Skeletal muscle cell (primary cell): ENCODE measurements around the gene SHISA2.

Experiments
- DNase-seq: peaks from one replicate; pipeline ENCODE4 v3.0.0-alpha.2; 2010; ENCODE audit warnings: low read depth
- H3K4me3 ChIP-seq: 2 replicates; pipeline ENCODE4 v1.5.1; 2011; ENCODE audit warnings: low read depth, mild to moderate bottlenecking, control low read depth, low read length, moderate library complexity

SHISA2 gene

GRCh38 chr13:26020891-26021290, 30.9 kb downstream of the SHISA2 start:
- H3K4me3 ChIP-seq: no peak overlapping the region
- DNase-seq: no peak

DNA sequence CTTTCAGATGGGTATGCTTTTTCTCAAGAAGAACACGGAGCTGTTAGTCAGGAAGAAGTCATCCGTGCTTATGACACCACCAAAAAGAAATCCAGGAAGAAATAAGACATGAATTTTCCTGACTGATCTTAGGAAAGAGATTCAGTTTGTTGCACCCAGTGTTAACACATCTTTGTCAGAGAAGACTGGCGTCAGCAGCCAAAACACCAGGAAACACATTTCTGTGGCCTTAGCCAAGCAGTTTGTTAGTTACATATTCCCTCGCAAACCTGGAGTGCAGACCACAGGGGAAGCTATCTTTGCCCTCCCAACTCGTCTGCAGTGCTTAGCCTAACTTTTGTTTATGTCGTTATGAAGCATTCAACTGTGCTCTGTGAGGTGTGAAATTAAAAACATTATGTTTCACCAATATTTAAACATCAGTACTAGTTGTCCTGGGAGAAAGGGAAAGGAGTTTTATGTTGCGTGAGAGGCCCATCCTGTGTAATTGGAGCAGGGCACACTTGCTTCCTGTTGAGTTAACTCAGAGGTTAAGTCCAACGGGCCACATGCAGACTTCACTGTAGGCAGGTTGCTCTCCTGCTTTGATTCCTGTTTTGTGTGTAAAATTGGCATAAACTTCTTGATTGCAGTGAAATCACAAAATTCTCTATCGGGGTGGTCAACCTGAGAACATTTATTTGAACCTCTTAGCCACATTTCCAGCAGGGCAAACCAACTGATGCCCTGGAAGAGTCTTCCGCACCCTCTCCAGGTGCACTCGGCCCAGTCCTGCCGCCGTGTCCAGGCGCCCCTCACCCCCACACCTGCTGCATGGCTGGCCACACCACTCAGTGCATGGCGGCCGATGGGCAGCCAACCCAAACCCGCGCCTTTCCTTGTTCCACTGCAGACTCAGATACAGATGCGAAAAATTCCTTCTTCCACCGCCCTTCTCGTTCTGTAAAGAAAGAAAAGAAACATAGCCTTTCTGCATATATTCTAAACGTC, 31.6 kb downstream of the SHISA2 start:
- no peak overlapping the region for H3K4me3 ChIP-seq
- DNase-seq: peak; percentile 59

DNA sequence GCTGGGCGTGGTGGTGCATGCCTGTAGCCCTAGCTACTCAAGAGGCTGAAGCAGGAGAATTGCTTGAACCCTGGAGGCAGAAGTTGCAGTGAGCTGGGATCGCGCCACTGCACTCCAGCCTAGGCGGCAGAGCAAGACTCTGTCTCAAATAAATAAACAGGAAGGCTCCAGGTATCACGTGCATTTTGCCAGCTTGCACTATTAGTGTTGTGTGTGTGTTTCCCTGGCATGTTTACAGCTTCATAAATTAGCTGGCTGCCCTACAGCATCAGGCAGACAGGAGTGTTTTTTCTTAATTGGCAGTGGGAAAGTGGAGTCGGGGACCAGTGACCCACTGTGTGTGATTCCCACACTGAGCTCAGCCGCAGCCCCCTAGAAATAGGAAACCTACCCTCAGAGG, 32.6 kb downstream of the SHISA2 start:
- no peak for DNase-seq
- no peak overlapping the region for H3K4me3 ChIP-seq

DNA sequence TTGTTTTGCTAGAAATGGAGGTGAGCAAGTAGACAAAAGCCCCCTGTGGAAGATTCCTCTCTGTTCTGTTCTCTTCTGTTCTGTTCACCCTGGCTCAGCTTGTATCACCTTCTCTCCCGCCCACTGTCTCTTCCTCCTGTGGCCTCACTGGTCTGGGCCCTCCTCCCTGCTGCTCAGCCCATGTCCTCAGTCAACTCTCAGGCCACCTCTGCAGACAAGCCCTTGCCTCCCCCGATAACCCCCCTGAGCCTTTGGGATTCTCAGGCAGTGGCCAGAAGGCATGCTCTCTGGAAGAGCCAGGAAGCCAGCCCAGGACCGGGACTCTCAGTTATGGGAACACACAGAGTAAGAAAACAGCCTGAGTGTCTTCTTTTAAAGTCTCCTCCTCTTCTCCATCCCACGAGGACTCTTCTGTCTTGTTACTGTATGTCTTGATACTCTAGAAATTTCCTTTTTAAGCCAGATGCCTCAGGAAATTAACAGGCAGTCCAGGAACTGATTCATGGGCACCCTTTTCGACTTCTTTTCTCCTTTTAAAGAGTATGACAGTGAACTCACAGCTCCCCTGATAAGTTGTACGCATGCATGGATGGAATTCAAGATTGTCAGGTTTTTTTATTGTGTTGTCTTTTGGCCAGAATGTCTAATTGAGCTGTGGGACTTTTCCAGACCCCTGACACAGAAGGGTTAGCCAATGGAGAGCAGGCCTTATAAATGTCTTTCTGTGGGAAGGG, 33.7 kb downstream of the SHISA2 start:
- DNase-seq: no peak
- H3K4me3 ChIP-seq: no peak overlapping the region

GRCh38 chr13:26017196-26017921, 34.5 kb downstream of the SHISA2 start:
- H3K4me3 ChIP-seq: no peak overlapping the region
- peak; percentile 55 for DNase-seq

DNA sequence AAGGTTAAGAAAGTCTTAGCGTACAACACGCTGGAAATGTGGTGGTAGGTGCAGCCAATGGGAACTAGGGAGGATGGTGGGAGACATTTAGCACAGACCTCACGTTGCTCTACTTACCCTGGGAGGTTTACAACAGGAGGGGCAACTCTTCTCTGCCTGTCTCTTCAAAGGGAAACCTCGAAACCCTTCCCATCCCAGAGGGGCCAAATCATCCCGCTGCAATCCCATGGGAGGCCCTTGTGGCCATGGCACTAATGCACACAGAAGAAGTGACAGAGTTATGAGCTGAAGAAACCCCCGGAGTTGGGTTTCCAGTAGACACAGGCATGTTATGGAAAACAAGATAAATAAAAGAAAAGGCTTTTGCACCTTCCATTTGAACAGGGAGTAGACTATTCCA, 35.6 kb downstream of the SHISA2 start:
- no peak for DNase-seq
- H3K4me3 ChIP-seq: no peak overlapping the region

DNA sequence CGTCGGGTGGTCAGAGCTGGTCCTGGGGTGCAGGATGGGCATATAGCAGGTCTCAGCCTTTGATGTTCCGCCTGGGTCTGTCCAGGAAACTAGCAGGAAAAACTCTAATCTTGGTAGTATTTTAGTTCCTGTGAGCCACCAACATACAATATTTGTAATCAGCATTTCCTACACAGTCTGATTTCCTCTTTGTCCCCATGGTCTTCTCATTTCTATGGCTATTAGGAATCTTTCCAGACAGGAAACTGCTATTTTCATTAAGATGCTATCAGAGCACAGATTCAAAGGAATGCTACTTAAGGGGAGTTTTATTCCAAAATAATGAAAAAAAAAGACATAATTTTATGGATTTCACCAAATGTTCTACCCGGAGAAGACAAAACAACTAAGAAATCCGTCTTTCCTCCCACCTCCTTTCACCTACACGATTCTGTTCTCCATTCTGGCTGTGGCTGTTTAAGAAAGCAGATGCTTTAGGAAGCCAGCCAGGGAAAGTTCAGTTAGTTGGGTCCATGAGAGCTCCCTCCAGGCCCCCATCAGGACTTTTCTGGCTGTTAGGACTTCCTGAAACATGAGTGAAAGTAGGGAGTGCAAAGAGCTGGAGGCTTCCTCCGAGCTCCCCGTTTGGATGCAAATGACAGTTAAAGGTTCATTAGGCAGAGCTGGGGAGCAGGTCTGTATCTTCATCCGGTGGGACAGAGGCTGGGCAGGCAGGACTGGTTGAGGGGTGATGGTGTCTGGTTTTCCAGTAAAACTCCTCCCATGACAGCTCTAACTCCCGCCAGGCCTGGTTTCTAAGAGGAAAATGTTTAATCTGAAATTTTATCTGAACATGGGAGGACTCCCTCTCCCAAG, 36.3 kb downstream of the SHISA2 start:
- no peak overlapping the region for H3K4me3 ChIP-seq
- no peak for DNase-seq

GRCh38 chr13:26012995-26013394, 38.8 kb downstream of the SHISA2 start:
- no peak overlapping the region for H3K4me3 ChIP-seq
- DNase-seq: no peak

GRCh38 chr13:26011996-26012821, 39.6 kb downstream of the SHISA2 start:
- no peak for DNase-seq
- peak overlapping the region; percentile 17 for H3K4me3 ChIP-seq

GRCh38 chr13:26011208-26011573, 40.6 kb downstream of the SHISA2 start:
- H3K4me3 ChIP-seq: no peak overlapping the region
- no peak for DNase-seq

DNA sequence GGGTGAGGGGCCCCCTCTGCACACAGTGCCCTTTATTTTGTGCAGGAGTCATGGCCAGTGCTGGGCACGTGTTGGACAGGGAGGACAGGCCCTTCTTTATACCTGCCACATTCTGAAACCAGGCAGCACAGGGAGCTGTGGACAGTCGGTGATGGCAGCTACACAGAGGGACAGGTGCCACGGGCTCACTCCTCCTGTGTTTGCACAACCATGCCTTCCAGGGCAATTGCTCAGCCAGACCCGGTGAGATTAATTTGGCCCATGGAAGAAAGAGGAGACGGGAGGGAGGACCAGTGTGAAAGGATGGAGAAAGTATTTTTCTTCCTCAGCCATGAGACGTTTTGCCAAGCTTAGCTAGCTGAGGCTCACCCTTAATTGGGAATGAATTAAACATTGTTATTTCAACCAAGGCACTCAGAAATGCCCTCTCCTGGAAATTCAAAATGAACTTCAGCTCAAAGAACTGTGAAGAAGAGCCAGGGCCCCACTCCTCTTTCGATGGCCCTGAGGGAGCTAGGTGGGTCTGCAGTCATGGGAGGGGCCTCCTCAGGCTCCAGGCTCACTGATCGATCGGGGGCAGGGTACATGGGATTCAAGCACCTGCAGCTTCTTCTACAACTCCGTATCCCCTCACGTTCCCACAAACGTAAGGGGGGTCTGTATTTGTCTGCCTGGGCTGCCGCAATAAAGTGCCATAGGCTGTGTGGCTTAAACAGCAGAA, 41.2 kb downstream of the SHISA2 start:
- H3K4me3 ChIP-seq: no peak overlapping the region
- DNase-seq: no peak

DNA sequence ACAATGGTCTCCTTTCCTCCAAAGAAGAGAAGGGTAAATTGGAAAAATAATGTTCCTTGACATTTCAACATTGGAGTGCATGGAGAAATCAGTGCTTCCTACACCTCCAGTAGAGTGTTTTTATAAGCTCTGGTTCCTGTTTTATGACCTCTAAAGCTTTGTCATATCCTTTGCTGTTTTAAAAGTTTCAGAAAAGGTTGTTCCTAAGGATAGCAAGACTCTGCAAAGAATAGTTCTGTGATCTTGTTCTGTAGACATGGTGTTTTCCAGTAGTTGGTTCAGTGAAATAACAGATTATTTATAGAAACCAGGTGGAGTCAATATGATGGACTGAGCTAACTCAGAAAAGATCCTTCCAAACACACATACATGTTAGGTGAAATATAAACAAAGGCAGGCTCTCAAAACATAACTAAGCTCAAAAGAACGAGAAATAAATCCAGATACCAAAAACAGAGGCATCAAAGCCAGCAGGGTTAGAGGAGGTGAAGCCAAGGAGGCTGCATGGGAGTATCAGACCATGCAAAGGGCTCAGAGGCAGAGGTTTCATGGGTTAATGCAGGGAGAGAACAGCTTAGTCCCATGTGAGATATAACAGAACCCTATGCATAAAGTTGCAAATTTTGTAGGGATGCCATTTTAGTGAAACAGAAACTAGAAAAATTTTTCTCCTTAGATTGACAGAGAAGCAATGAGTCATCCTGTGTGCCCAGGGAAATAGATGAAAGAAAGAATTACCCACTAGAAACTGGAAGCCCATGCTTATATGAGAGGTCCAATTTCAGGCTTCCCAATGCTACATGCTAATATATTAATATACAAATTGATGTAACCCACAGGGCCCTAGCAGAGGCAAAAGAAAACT, 44.3 kb downstream of the SHISA2 start:
- H3K4me3 ChIP-seq: no peak overlapping the region
- no peak for DNase-seq
